ENCODE measurements around the gene BNIP3.
"Not testable (repeated sequence)": the region's sequence is repeated elsewhere in the genome, so short reads cannot be mapped to it uniquely, and the experiment has no call there.

GRCh38 chr10:131919461-131919860 is 62.3 kb downstream of the BNIP3 start:
- TF ChIP-seq ZNF2 (tag by site-specific recombination; IDR thresholded peaks at IDR 0.05); SCRT1 (tag by site-specific recombination; IDR thresholded peaks at IDR 0.05; ENCODE audit: borderline replicate concordance); ZNF24 (tag by site-specific recombination; IDR thresholded peaks at IDR 0.05); SP2 (tag by site-specific recombination; IDR thresholded peaks at IDR 0.05); ZNF140 (tag by site-specific recombination; IDR thresholded peaks at IDR 0.05): not testable (repeated sequence)

Data from HEK293 (cell line).